ENCODE data around the gene DST.

The DST gene

GRCh38 chr6:56642366-56643261 lies at the start of gene DST:
Gene DST (minus strand): TSS chr6:56642889.
- DNase-seq (ENCODE audit: low read depth in 2 of 2) = no peak

DNA sequence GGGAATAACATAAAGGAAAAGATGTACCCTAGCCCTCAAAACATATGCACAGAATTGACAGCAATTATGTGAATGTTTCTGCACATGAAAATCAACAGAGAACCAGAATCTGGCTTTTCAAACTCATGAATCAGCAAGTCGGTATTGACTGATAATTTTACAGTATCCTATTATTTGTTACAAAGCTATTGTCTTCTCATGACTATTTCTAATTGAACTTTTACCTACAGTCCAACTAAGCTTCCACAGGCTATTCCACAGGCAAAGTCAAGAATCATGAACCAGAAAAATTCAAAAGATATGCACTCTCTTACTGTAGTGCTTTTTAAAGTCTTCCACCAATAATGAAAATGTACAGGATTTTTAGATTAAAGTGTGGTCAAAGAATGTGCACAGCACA lies 49.1 kb upstream of the DST start:
- no peak for DNase-seq (ENCODE audit: low read depth in 2 of 2)

- DNase-seq (ENCODE audit: low read depth in 2 of 2) = no peak
Observed at GRCh38 chr6:56691286-56691595, 48.6 kb upstream of the DST start.

DNA sequence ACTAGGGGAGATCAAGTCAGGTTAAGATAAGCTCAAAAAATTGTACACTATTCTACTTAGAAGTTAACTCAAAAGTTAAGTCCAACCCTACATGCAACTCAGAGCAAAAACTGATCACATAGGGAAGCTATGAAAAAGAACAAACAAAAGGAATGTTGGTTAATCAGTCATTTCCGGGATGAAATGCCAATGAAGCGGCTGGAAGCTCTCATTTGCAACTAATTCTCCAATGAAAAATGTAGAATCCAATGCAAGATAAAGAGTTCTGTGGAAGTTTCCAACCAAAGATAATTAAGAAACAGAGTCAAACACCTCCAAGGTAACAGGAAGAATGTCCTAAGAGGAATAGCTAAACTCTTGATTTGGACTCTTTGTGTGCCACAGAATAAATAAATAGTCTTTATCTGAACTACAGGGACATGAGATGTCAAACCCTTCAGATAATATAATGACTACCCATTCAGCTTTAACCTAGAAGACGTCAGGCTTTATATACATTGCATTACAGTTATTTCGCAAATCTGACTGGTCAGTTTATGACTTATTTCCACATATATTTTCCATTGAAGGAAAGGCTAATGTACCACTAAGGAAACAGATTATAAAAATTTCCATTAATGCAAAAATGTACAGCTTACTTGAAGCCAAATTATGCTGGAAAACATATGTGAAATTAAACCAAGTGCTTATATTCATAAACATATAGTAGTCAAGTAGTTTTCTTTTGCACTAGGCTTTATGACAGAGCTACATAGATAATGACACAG lies 48.0 kb upstream of the DST start:
- DNase-seq (ENCODE audit: low read depth in 2 of 2) = no peak

GRCh38 chr6:56689663-56690062 lies 47.0 kb upstream of the DST start:
- no peak for DNase-seq (ENCODE audit: low read depth in 2 of 2)

- no peak for DNase-seq (ENCODE audit: low read depth in 2 of 2)
Observed at GRCh38 chr6:56689114-56689513, 46.4 kb upstream of the DST start.

- DNase-seq (ENCODE audit: low read depth in 2 of 2) = no peak
Observed at GRCh38 chr6:56688521-56688920, 45.8 kb upstream of the DST start.

- DNase-seq (ENCODE audit: low read depth in 2 of 2) = no peak
Observed at GRCh38 chr6:56687551-56687950, 44.9 kb upstream of the DST start.

- DNase-seq (ENCODE audit: low read depth in 2 of 2) = no peak
Observed at GRCh38 chr6:56686429-56686828, 43.7 kb upstream of the DST start.

- DNase-seq (ENCODE audit: low read depth in 2 of 2) = no peak
Observed at GRCh38 chr6:56685994-56686393, 43.3 kb upstream of the DST start.

- no peak for DNase-seq (ENCODE audit: low read depth in 2 of 2)
Observed at GRCh38 chr6:56685102-56685733, 42.5 kb upstream of the DST start.

GRCh38 chr6:56684342-56685101 lies 41.8 kb upstream of the DST start:
- DNase-seq (ENCODE audit: low read depth in 2 of 2) = no peak

GRCh38 chr6:56683882-56684281 lies 41.2 kb upstream of the DST start:
- no peak for DNase-seq (ENCODE audit: low read depth in 2 of 2)

DNA sequence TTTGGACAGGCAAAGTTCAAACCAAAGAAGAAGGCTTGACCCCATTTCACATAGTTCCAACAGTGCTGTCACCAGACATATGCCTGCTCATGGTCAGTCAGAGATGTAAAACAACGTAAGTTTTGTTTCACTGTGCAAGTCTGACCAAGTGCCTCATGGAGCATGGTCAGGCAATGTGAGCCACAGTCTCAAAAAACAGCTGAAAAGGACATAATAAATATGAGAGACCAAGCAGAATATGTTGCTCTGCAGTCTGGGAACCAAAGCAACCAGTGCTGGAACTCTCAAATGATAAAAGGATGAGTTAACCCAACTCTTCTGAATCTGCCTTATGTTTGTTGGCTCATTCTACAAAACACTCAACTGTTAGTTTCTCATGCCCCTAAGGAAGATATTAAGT lies 39.9 kb upstream of the DST start:
- no peak for DNase-seq (ENCODE audit: low read depth in 2 of 2)

DNA sequence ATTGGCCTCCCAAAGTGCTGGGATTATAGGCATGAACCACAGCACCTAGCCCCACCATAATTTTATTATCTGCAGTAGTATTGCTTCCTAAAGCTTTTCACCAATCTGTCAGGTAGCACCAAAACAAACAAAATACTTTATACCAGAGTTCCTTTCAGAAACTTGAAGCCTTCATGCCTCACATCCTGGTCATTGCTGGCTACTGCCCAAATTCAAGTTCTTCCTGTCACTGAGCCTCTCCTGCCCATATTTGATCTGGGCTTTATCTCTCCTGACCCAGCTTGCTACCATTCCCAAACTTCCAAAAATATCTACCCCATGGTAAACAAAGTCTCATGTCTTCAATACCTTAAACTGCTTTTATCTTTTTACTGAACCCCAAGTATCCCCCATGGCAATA lies 34.9 kb upstream of the DST start:
- no peak for DNase-seq (ENCODE audit: low read depth in 2 of 2)

DNA sequence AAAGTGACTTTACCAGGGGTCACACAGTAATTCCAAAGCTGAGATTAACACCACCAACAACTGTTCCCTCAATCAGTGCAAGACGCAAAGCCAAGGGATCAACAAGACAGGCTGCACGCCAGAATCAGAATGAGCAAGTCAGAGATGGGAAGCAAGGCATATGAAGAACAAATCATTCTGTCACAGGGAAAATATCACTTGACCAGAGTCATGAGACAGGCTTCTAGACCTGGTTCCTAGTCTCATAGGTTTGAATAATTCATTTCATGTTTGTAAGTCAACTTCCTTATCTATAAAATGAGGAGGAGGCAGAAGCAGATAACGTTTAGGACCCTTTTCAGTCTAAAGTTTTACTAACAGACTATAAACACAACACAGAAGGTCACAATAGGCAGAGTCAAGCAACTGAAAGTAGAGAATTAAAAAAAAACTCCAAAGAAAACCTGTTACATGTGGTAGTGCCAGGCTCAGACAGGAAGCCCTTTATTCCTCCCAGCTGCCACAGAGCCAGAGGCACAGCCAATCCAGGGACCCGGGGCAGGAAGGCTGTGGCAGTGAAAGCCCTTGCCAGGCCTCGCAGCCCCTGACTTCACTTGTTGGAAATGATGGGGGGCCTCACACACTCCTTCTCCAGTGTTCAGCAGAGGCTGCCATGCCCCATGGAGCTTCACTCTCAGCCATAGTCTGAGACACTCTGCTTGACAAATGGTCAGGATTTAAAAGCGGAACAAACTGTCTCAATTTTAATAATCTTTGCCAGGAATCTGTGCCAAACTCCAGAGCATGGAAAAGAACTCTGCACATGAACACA lies 29.2 kb upstream of the DST start:
- DNase-seq (ENCODE audit: low read depth in 2 of 2) = no peak

- no peak for DNase-seq (ENCODE audit: low read depth in 2 of 2)
Observed at GRCh38 chr6:56671160-56671559, 28.5 kb upstream of the DST start.

- no peak for DNase-seq (ENCODE audit: low read depth in 2 of 2)
Observed at GRCh38 chr6:56669041-56669440, 26.4 kb upstream of the DST start.

GRCh38 chr6:56668158-56668557 lies 25.5 kb upstream of the DST start:
- DNase-seq (ENCODE audit: low read depth in 2 of 2) = no peak

DNA sequence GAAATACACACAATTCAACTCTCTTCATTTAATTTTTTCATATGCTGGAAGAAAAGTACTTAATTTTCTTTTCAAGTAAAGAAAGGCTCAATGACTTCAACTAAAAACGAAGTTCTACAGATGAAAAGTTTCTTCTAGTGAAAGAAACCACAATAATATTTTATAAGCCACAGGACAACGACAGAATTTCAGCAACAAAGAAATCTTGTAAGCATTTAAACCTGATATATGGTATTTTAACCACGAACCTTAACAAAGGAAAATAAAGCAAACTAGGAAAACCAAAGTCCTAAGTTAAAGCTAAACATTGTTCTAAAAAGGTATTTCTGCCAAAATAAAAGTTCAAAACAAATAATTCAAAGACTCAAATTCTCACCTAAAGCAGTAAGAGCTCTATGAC lies 24.6 kb upstream of the DST start:
- DNase-seq (ENCODE audit: low read depth in 2 of 2) = no peak

DNA sequence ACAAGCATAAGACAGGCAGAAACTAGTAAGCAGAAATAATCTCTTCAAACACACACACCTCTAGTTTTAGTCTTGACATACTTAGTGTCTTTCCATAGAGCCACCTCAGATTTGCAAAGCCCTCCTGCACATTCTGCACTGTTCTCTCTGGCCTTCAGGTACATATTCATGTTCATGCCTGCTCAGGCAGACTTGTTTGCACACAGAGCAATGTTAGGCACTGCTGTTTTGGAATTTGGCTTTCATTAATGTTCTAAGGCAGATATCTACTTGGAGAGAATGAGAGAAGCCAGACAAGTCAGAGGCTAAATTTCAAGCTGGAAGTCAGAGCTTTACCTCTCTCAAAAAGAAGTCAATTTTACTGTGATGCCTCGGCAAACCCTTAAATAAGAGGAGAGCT lies 21.3 kb upstream of the DST start:
- DNase-seq (ENCODE audit: low read depth in 2 of 2) = no peak
